HAP-1 (cell line): ENCODE measurements around the gene SYCE3.
"Not testable (repeated sequence)": the region's sequence is repeated elsewhere in the genome, so short reads cannot be mapped to it uniquely, and the experiment has no call there.

Experiments
- DNase-seq, 2 experiments: peaks; one replicate each; pipeline ENCODE4 v3.0.0-alpha.2; 2016 to 2020; ENCODE audit warnings: low spot score in 2 of 2
- H3K27me3 ChIP-seq: fragments of 250-450 bp; sonication (Bioruptor Pico); 2 replicates; pipeline ENCODE4 v1.5.1; 2020; ENCODE audit warnings: low read depth, mild to moderate bottlenecking, moderate library complexity
- H3K36me3 ChIP-seq: fragments of 250-450 bp; sonication (Bioruptor Pico); replicated peaks from 2 replicates; pipeline ENCODE4 v1.5.1; 2020; ENCODE audit warnings: mild to moderate bottlenecking
- H3K4me1 ChIP-seq: fragments of 250-450 bp; sonication (Bioruptor Pico); 2 replicates; pipeline ENCODE4 v1.5.1; 2020; ENCODE audit warnings: mild to moderate bottlenecking
- H3K4me3 ChIP-seq: fragments of 250-450 bp; sonication (Bioruptor Pico); 2 replicates; pipeline ENCODE4 v1.5.1; 2020; ENCODE audit warnings: mild to moderate bottlenecking, moderate library complexity
- H3K9me3 ChIP-seq: fragments of 250-450 bp; sonication (Bioruptor Pico); 2 replicates; pipeline ENCODE4 v1.5.1; 2020; ENCODE audit warnings: mild to moderate bottlenecking, moderate library complexity
- in situ Hi-C: fragments of 300-500 bp; cut with MboI; formaldehyde crosslinking; loops from 3 replicates; pipeline ENCODE4 v1.14.3; 2020; ENCODE audit warnings: low sequenced_read_pairs, inconsistent platforms, mixed read lengths

The SYCE3 gene, protein sequence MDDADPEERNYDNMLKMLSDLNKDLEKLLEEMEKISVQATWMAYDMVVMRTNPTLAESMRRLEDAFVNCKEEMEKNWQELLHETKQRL

DNA sequence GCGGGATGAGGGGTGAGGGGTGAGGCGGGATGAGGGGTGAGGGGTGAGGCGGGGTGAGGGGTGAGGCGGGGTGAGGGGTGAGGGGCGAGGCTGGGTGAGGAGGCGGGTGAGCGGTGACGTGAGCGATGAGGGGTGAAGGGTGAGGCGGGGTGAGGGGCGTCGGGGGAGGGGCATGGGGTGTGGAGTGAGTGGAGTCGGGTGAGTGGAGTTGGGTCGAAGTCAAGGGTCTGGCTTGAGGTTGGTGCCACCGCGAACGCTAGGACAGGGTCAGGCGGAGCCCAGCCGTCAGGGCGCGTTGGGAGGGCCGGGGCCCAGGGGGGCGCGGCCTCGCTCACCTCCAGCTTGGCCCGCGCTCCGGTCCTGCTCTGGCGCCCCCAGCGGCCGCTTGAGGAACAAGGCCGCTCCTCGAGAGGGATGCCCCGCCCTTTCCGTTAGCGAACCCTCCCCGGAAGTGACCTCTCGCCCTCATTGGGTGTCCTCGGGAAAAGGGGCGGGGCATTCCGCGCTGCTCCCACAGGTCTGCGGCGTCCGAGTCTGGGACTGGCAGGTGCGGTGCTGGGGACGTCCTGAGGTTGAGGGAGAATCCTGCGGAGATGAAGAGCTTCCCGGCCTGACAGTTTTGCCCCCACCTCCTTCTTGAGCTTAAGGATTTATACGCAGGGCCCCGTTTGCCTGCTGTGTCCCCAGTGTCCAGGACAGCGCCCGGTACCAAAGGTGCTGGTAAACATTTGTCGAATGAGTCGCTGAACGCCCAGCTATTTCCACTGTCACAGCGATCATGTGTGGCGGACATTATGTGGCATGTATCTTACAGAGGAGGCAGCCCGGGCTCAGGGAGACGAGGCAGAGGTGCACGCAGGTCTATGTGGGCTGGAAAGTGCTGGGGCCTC is at the start of gene SYCE3:
TSS of gene SYCE3 (minus strand) at position 397 of the 890 bp plus-strand sequence. CDS start 6,514 bp downstream, outside the sequence.
- Histone ChIP-seq H3K27me3 (no peaks in the 10 kb centered on the region), H3K9me3 (no peaks in the 10 kb centered on the region), H3K4me1 (0 out of 2 replicates have a peak, but pooled peaks cover 6% of the 10 kb centered on the region), H3K36me3 (no peaks in the 10 kb centered on the region), H3K4me3 (peak within 1 kb of the TSS; percentile 57)
- in situ Hi-C loops: no loop called here
- DNase-seq: peak; percentile 91 to 99

DNA sequence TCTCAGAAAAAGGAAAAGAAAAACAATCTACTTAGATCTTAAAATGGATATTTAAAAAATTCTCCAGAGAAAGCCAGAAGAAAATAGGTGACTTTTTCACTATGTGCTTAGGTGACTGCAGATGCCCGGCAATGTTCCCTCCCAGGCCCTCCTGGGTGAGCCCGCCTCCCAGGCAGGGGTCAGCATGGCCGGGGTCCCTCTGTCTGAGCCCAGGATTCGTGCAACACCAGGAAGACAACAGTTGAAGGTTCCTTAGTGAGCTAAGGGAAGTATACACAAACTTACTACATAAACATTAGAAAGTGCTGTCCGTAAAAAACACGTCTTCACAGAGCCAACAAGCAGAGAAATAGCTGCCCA is 49.4 kb upstream of the SYCE3 start:
- Histone ChIP-seq H3K4me3 (no peak overlapping the region), H3K4me1 (no peaks in the 10 kb centered on the region), H3K36me3 (no peaks in the 10 kb centered on the region), H3K27me3 (no peaks in the 10 kb centered on the region), H3K9me3 (no peaks in the 10 kb centered on the region)
- in situ Hi-C loops: no loop called here
- no peak for DNase-seq

GRCh38 chr22:50611341-50612060 is 48.8 kb upstream of the SYCE3 start:
- no peaks in the 10 kb centered on the region for H3K9me3 ChIP-seq
- H3K4me1 ChIP-seq: no peaks in the 10 kb centered on the region
- no peak overlapping the region for H3K4me3 ChIP-seq
- no peaks in the 10 kb centered on the region for H3K27me3 ChIP-seq
- no peaks in the 10 kb centered on the region for H3K36me3 ChIP-seq
- no peak for DNase-seq
- in situ Hi-C loops: no loop called here

DNA sequence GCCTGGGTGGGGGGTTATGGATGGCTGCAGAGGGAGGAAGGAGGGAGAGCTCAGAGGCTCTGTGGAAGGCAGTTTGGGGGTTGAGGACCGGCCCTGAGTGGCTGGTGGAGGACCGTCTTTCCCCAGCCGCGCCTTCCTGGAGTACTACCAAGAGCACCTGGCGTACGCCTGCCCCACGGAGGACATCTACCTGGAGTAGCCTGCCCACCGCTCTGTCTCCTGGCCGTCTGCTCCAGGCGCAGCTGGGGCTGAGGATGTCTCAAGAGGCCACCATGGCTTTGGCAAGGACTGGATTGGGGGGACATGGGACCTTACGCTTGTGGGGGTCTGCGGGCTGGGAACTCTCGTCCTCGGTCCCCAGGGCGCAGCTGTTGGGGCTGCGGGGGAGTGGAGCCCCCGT is 47.9 kb upstream of the SYCE3 start:
- DNase-seq: no peak

GRCh38 chr22:50610041-50610451 is 47.3 kb upstream of the SYCE3 start:
- Histone ChIP-seq H3K9me3 (no peaks in the 10 kb centered on the region), H3K4me1 (no peaks in the 10 kb centered on the region), H3K27me3 (no peaks in the 10 kb centered on the region), H3K36me3 (no peaks in the 10 kb centered on the region), H3K4me3 (no peak overlapping the region)
- in situ Hi-C loops: no loop called here
- no peak for DNase-seq

More for the DNA sequence above, 47.9 kb upstream of the SYCE3 start:
- H3K36me3 ChIP-seq: no peaks in the 10 kb centered on the region
- H3K4me3 ChIP-seq: no peak overlapping the region
- no peaks in the 10 kb centered on the region for H3K4me1 ChIP-seq
- in situ Hi-C loops: no loop called here
- no peaks in the 10 kb centered on the region for H3K27me3 ChIP-seq
- H3K9me3 ChIP-seq: no peaks in the 10 kb centered on the region

DNA sequence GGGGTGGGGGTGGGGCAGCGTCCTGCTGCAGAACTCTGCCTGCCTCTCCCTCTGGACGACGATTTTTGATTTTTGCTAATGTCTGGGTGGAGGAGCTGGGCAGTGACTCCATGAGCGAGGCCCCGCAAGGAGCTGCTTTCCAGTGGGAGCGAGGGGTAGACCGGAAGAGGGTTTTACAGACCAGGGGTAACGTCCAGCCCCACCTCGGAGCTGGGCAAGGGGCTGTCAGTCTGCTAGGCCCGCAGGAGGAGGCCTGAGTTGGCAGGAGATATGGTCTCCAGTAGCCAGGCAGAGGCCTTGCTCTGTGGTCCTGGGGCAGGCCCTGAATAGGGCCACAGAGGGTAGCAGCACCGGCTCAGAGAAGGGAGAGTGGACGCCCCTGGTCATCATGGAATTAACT is 46.9 kb upstream of the SYCE3 start:
- H3K27me3 ChIP-seq: no peaks in the 10 kb centered on the region
- no peak overlapping the region for H3K4me3 ChIP-seq
- no peaks in the 10 kb centered on the region for H3K36me3 ChIP-seq
- no peak for DNase-seq
- in situ Hi-C loops: no loop called here
- H3K9me3 ChIP-seq: no peaks in the 10 kb centered on the region
- H3K4me1 ChIP-seq: no peaks in the 10 kb centered on the region

DNA sequence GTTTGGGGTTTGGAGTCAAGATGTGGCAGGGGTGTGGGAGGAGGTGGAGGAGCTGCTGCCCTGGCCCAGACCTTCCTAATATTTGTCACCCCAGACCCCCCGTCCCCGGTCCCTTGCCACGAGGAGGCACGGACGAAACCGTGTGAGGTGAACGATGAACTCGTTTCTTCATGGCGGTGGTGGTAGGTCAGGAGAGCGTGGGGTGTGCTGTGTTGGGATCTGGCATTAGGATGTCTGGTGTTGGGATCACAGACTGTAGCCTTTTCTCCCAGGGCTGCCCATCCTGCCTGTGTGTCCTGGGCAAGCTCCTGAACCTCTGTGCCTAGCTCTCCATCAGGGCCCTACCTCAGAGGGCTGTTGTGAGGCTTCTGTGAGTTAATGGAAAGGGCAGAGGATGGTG is 46.3 kb upstream of the SYCE3 start:
- Histone ChIP-seq H3K4me3 (no peak overlapping the region), H3K9me3 (no peaks in the 10 kb centered on the region), H3K36me3 (no peaks in the 10 kb centered on the region), H3K4me1 (no peaks in the 10 kb centered on the region), H3K27me3 (no peaks in the 10 kb centered on the region)
- DNase-seq: no peak
- in situ Hi-C loops: no loop called here

DNA sequence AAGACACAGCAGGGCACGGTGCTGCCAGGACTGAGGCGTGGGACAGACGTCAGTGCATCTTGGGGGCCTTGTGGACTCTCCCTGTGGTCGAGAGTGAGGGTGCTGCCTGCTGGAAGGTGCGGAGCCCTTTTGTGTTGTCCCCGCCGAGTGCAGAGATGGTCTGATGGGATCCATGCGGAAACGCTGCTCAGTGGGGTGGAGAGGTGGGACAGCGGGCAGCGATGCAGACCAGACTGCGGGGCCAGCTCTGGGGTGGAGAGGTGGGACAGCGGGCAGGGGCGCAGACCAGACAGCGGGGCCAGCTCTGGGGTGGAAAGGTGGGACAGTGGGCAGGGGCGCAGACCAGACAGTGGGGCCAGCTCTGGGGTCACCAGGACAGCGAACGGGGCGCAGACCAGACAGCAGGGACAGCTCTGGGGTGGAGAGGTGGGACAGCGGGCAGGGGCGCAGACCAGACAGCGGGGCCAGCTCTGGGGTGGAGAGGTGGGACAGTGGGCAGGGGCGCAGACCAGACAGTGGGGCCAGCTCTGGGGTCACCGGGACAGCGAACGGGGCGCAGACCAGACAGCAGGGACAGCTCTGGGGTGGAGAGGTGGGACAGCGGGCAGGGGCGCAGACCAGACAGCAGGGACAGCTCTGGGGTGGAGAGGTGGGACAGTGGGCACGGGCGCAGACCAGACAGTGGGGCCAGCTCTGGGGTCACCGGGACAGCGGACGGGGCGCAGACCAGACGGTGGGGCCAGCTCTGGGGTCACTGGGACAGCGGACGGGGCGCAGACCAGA is 45.5 kb upstream of the SYCE3 start:
- H3K36me3 ChIP-seq, DNase-seq, H3K4me1 ChIP-seq, in situ Hi-C loops, H3K9me3 ChIP-seq, H3K27me3 ChIP-seq, H3K4me3 ChIP-seq: not testable (repeated sequence)

- DNase-seq: no peak
- in situ Hi-C loops: no loop called here
- no peaks in the 10 kb centered on the region for H3K27me3 ChIP-seq
Observed at GRCh38 chr22:50607659-50608020, 44.9 kb upstream of the SYCE3 start.

GRCh38 chr22:50606946-50607658 is 44.4 kb upstream of the SYCE3 start:
- no peak for DNase-seq
- in situ Hi-C loops: no loop called here
- Histone ChIP-seq H3K9me3 (no peaks in the 10 kb centered on the region), H3K4me1 (no peaks in the 10 kb centered on the region), H3K4me3 (no peak overlapping the region), H3K36me3 (no peaks in the 10 kb centered on the region), H3K27me3 (no peaks in the 10 kb centered on the region)

More at GRCh38 chr22:50607659-50608020, 44.9 kb upstream of the SYCE3 start:
- Histone ChIP-seq H3K9me3 (no peaks in the 10 kb centered on the region), H3K36me3 (no peaks in the 10 kb centered on the region), H3K4me3 (no peak overlapping the region), H3K4me1 (no peaks in the 10 kb centered on the region)

GRCh38 chr22:50606165-50606945 is 43.6 kb upstream of the SYCE3 start:
- H3K27me3 ChIP-seq: no peaks in the 10 kb centered on the region
- no peaks in the 10 kb centered on the region for H3K9me3 ChIP-seq
- H3K4me3 ChIP-seq: no peak overlapping the region
- no peak for DNase-seq
- in situ Hi-C loops: no loop called here
- no peaks in the 10 kb centered on the region for H3K36me3 ChIP-seq
- peaks cover 4% of the 10 kb centered on the region; the same call in 1 of the 2 replicates for H3K4me1 ChIP-seq

DNA sequence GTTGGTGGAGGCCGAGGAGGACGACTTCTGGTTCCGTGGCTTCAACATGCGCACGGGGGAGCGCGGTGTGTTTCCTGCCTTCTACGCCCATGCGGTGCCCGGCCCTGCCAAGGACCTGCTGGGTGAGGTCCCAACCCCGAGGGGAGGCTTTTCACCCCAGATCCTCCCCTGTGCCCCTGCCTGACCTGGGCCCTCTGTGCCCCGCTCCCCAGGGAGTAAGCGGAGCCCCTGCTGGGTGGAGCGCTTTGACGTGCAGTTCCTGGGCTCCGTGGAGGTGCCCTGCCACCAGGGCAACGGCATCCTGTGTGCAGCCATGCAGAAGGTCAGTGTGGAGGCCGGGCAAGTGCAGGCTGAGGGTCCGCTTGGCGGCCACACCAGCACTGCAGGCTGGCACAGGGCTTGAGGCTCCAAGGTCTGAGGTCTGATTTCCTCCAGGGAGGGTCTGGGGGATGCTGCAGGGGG is 42.9 kb upstream of the SYCE3 start:
- no peaks in the 10 kb centered on the region for H3K9me3 ChIP-seq
- no peak for DNase-seq
- in situ Hi-C loops: no loop called here
- no peaks in the 10 kb centered on the region for H3K27me3 ChIP-seq
- H3K4me1 ChIP-seq: peaks cover 4% of the 10 kb centered on the region; the same call in 1 of the 2 replicates
- no peaks in the 10 kb centered on the region for H3K36me3 ChIP-seq
- no peak overlapping the region for H3K4me3 ChIP-seq
